Measurements from ENCODE around the gene STRIT1. TPM values are rescaled to one million over a fixed set of nuclear protein-coding genes. Genes with fewer than 3 reads are reported as not detected.

The STRIT1 gene
- not detected in 5 replicates for total RNA-seq (2022; extraction: Qiagen RNA extraction; ENCODE audit: low read depth)

DNA sequence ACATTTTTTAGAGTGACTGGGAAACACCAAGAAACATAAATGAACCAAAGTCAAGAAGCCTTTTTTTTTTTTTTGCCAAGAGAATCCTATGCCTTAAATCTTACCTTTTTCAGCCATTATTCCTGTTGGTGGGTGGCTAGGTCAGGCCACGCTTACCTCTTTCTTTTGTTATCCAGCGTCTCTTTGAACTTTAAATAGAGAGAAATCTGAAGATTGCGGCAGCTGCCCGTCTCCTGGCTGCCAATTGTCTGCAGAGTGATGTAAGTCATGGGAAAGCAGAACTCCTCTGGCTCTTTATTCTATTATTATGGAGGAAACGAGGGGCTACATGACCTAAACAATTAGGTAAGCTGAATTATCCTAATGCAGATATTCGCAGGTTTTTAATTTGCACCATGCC is at the start of gene STRIT1:
Gene STRIT1 (minus strand): TSS at position 168 of the 400 bp plus-strand sequence.

Other genes starting within 250 kb of the STRIT1 start
- not detected in 5 replicates for gene MME, start 213.4 kb downstream of the STRIT1 start, total RNA-seq (2022; extraction: Qiagen RNA extraction; ENCODE audit: low read depth)